OCI-LY1 (cell line): ENCODE results near the gene PRRC2A.

Experiments
- CTCF ChIP-seq: fragments of 200-600 bp; sonication (generic), shearing (Covaris generic); IDR thresholded peaks from 2 replicates; pipeline ENCODE4 v1.5.1; 2017; ENCODE audit warnings: mild to moderate bottlenecking, antibody characterized with exemption, low read length, moderate library complexity, mixed read lengths
- EZH2 ChIP-seq: fragments of 200-600 bp; sonication (generic), shearing (Covaris generic); IDR thresholded peaks from 2 replicates; pipeline ENCODE4 v1.8.0; 2017; ENCODE audit warnings: borderline replicate concordance, mixed run types, mild to moderate bottlenecking, antibody characterized with exemption, low read length, moderate library complexity, mixed read lengths

GRCh38 chr6:31664790-31665500 is 44.4 kb downstream of the PRRC2A start, which contains the start of gene GPANK1:
- TF ChIP-seq CTCF = no peak
- TF ChIP-seq EZH2 = no peak
